DMS79 treated with DMSO at 0.1 percent for 48 hours (cell line): ENCODE results near the gene MED23.

ENCODE experiments used
- DNase-seq: peaks from one replicate; lab custom pipeline; 2025; lab: John Stamatoyannopoulos, UW

Gene MED23

GRCh38 chr6:131627724-131628682 is at the start of gene MED23:
Gene MED23 (minus strand): TSS chr6:131628242. CDS start chr6:131628049, 193 bp downstream.
- DNase-seq = peak; percentile 77

GRCh38 chr6:131673184-131673583 is 45.1 kb upstream of the MED23 start:
- no peak for DNase-seq

- DNase-seq = no peak
Measured at GRCh38 chr6:131669891-131670290, 41.8 kb upstream of the MED23 start.

GRCh38 chr6:131663578-131664165 is 35.6 kb upstream of the MED23 start:
- DNase-seq = no peak

GRCh38 chr6:131660195-131660594 is 32.2 kb upstream of the MED23 start:
- no peak for DNase-seq

- no peak for DNase-seq
Measured at GRCh38 chr6:131658287-131658686, 30.2 kb upstream of the MED23 start.

- DNase-seq = no peak
Measured at GRCh38 chr6:131657630-131658111, 29.6 kb upstream of the MED23 start.

- DNase-seq = no peak
Measured at GRCh38 chr6:131657222-131657621, 29.2 kb upstream of the MED23 start.

- DNase-seq = no peak
Measured at GRCh38 chr6:131656667-131657066, 28.6 kb upstream of the MED23 start.

GRCh38 chr6:131655951-131656350 is 27.9 kb upstream of the MED23 start:
- DNase-seq = no peak

- no peak for DNase-seq
Measured at GRCh38 chr6:131655387-131655786, 27.3 kb upstream of the MED23 start.

GRCh38 chr6:131654326-131654725 is 26.3 kb upstream of the MED23 start:
- DNase-seq = no peak

- no peak for DNase-seq
Measured at GRCh38 chr6:131652472-131652871, 24.4 kb upstream of the MED23 start.

GRCh38 chr6:131651782-131652181 is 23.7 kb upstream of the MED23 start:
- no peak for DNase-seq

- DNase-seq = no peak
Measured at GRCh38 chr6:131646249-131646670, 18.2 kb upstream of the MED23 start.

GRCh38 chr6:131645846-131646245 is 17.8 kb upstream of the MED23 start:
- DNase-seq = no peak

- no peak for DNase-seq
Measured at GRCh38 chr6:131644921-131645320, 16.9 kb upstream of the MED23 start.

GRCh38 chr6:131643855-131644460 is 15.9 kb upstream of the MED23 start:
- no peak for DNase-seq

- no peak for DNase-seq
Measured at GRCh38 chr6:131642987-131643611, 15.1 kb upstream of the MED23 start.

- no peak for DNase-seq
Measured at GRCh38 chr6:131642565-131642964, 14.5 kb upstream of the MED23 start.

- DNase-seq = no peak
Measured at GRCh38 chr6:131641554-131641953, 13.5 kb upstream of the MED23 start.

- DNase-seq = no peak
Measured at GRCh38 chr6:131640576-131640975, 12.5 kb upstream of the MED23 start.
